Stimulated activated naive B cell treated with anti-CD40 and anti-IgM and Interleukin-4, amounts not matched to agents 10 μg/mL and 1 μg/mL and 100 μg/mL, for 72 hours (primary cell): ENCODE data around the gene RHCE.
"Not testable (repeated sequence)": the region's sequence is repeated elsewhere in the genome, so short reads cannot be mapped to it uniquely, and the experiment has no call there.

ENCODE experiments used
- ATAC-seq, 2 donors: fragments of 150-1000 bp; cut with Tn5 transposase; replicated peaks; 2 replicates each; pipeline ENCODE4 v1.10.0; 2021; ENCODE audit warnings: moderate library complexity in 1 of 2
- DNase-seq: peaks from one replicate; pipeline ENCODE4 v3.0.0; 2021
- H3K27ac Mint-ChIP-seq: one replicate; pipeline ENCODE4 v1.8.0; 2022; ENCODE audit warnings: mild to moderate bottlenecking, mixed read lengths
- H3K27me3 Mint-ChIP-seq, 2 donors: one replicate each; pipeline ENCODE4 v1.8.0; 2022; ENCODE audit warnings: mixed read lengths in 2 of 2
- H3K36me3 Mint-ChIP-seq, 2 donors: one replicate each; pipeline ENCODE4 v1.8.0; 2022; ENCODE audit warnings: mixed read lengths in 2 of 2, mild to moderate bottlenecking in 1 of 2
- H3K4me1 Mint-ChIP-seq, 2 donors: one replicate each; pipeline ENCODE4 v1.8.0; 2022; ENCODE audit warnings: mixed read lengths in 2 of 2, mild to moderate bottlenecking in 1 of 2
- H3K4me3 Mint-ChIP-seq, 2 donors: one replicate each; pipeline ENCODE4 v1.8.0; 2022; ENCODE audit warnings: mild to moderate bottlenecking in 2 of 2, mixed read lengths in 2 of 2, moderate library complexity in 1 of 2
- H3K9me3 Mint-ChIP-seq, 2 donors: one replicate each; pipeline ENCODE4 v1.8.0; 2022; ENCODE audit warnings: mixed read lengths in 2 of 2, mild to moderate bottlenecking in 1 of 2

Gene RHCE

DNA sequence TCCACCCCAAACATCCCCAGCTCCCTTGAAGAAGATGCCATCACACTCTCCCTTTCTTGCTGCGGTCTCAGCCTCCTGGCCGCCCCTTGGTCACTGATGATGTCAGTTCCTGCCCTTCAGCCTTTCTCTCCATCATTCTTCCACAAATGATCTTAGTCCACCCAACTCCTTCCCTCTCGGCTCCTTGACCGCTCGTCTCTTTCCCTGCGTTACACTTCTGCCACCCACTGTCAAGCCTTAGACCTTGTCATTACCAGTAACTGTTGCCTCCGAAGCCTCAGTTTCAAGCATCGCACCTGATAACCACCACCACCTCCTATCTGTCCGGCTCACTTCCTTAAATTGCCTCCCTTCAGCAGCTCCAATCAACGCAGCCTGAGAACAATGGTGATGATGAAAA, 23.1 kb downstream of the RHCE start:
- DNase-seq, H3K36me3 Mint-ChIP-seq, H3K27ac Mint-ChIP-seq, H3K9me3 Mint-ChIP-seq, H3K4me3 Mint-ChIP-seq, H3K4me1 Mint-ChIP-seq: not testable (repeated sequence)
- H3K27me3 Mint-ChIP-seq, result peaks cover 3 to 14% of the 10 kb centered on the region in 2 donors
- peak; percentile 42 to 69 for ATAC-seq

DNA sequence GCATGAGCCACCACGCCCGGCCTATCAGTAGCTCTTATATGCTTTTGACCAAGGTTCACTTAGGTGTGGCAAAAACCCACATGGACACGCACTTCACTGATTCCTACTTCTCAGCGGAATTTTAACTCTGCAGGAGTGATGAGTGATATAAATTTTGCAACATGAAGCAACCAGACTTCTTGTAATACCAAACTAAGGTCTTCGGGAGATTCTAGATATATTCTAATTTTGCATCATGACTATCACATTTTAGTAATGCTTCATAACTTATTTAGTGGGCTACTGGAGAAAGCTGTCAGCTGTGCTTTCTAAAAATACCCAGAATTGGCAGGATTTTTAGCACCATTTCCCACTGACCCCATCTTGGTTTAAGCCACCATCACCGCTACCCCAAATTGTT, 27.8 kb downstream of the RHCE start:
- no peak overlapping the region for H3K27ac Mint-ChIP-seq
- DNase-seq, result no peak
- H3K27me3 Mint-ChIP-seq, result peaks cover 0 to 6% of the 10 kb centered on the region in 2 donors
- no peak for ATAC-seq
- peaks cover 0 to 2% of the 10 kb centered on the region in 2 donors for H3K36me3 Mint-ChIP-seq
- H3K4me1 Mint-ChIP-seq, result peaks cover 5 to 13% of the 10 kb centered on the region in 2 donors
- H3K4me3 Mint-ChIP-seq, result no peak overlapping the region
- no peaks in the 10 kb centered on the region for H3K9me3 Mint-ChIP-seq

DNA sequence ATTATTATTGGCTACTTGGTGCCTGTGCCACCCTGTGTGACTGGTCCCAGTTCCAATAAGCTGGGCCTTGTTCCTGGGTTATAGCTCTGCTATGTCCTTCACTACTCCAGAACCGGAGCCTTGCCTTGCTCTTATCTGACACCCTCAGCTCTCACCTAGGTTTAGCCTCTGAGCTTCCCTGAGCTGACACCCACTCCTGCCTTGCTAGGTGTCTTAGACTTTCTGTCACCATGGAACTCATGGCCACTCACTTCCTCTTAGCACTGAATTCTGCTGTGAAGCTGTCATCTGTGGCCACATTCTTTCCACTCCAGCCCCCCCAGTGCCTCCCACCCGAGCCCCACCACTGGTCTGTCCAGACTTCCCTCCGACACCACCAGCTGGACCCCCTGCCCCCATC, 30.9 kb downstream of the RHCE start:
- ATAC-seq, result peak; percentile 57 to 72
- not testable (repeated sequence) for H3K36me3 Mint-ChIP-seq

DNA sequence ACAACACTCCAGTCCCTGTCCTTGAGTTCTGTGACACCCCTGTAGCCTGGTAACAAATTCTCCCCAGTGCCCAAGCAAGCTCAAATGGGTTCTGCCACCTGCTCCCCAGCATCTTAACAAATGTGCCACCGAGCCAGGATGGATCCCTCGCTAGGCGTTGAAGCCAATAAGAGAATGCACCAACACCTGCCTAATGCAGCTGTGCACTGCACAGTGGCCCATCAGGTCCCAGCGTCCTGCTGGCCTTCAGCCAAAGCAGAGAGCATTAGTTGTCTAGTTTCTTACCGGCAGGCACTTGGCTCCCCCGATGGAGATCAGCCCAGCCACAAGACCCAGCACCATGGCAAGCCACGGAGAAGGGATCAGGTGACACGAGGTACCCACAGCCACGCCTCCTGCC, 31.9 kb downstream of the RHCE start:
- not testable (repeated sequence) for ATAC-seq, H3K4me1 Mint-ChIP-seq, H3K4me3 Mint-ChIP-seq, H3K36me3 Mint-ChIP-seq, H3K9me3 Mint-ChIP-seq, DNase-seq, H3K27ac Mint-ChIP-seq, H3K27me3 Mint-ChIP-seq

More for the DNA sequence above, 30.9 kb downstream of the RHCE start:
- H3K4me3 Mint-ChIP-seq, H3K9me3 Mint-ChIP-seq, H3K4me1 Mint-ChIP-seq, H3K27ac Mint-ChIP-seq, H3K27me3 Mint-ChIP-seq, DNase-seq: not testable (repeated sequence)

DNA sequence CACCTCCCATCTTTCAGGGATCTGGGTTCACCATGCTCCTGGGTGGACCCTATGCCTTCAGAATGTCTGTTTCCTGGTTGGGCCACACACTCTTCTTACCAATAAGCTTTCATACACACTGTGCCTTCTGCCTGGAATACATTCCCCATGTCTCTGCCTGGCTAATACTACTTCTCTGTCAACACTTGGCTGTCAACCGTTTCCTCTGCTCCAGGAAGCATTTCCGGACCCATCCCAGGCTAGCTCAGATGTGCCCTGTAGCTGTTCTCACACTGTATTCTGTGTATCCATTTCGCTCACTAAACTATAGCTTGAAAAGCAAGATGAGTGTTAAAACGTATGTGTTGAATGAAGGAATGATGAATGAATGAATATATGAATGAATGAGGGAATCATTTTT, 33.5 kb downstream of the RHCE start:
- DNase-seq, H3K36me3 Mint-ChIP-seq, ATAC-seq, H3K4me1 Mint-ChIP-seq, H3K27ac Mint-ChIP-seq, H3K9me3 Mint-ChIP-seq, H3K4me3 Mint-ChIP-seq, H3K27me3 Mint-ChIP-seq: not testable (repeated sequence)

DNA sequence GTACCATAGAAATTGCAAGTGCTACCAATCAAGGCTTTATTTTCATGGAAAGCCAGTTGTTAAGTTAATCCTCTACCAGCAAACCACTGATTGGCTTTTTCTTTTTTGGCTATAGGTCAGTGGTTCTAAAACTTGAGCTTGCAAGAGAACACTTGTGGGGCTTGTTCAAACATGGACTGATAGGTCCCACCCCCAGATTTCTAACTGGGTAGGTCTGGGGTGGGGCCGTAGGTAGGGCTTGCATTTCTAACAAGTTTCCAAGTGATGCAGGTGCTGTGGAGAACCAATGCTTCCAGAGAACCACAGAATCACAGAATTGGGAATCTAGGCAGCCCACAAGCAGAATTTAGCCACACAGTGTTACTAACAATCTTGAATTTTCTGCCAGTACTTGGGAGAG, 36.8 kb downstream of the RHCE start:
- H3K4me3 Mint-ChIP-seq, H3K27ac Mint-ChIP-seq, H3K9me3 Mint-ChIP-seq, H3K36me3 Mint-ChIP-seq, DNase-seq, H3K4me1 Mint-ChIP-seq, ATAC-seq, H3K27me3 Mint-ChIP-seq: not testable (repeated sequence)

DNA sequence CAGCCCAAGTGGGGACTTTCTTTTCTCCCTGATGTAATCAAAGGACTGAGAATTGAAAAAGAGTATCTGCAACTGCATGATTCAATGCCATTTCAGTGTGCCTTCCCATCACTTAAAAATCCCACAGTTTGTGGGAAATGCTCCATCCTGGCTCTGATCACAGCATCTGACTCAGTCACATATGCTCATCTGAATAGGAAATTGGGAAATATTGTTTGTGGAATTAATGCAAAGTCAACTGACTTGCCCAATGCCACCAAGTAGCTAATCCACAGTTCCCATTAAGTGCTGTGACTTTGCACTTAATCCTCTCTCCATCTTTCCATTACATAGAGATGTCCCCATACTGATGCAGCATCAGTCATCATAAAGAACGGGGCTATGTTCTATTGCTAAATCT, 37.5 kb downstream of the RHCE start:
- not testable (repeated sequence) for H3K4me1 Mint-ChIP-seq

DNA sequence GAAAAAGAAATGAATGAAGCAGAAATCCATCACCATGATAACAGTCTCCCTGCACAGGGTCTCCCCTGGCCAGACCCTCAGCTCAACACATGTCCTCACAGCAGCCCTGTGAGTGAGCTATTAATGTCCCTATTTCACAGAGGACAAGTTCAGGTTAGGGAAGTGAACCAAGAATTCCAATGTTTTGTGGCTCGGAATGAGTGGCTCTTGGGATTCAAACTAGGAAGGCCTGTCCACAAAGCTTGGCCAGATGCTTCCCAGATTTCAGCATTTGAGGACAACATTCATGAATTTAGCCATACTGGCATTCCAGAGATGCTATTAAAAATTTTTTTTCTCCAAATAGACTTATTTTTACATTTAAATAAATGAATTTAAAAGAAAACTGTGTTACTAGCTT, 38.1 kb downstream of the RHCE start:
- not testable (repeated sequence) for DNase-seq, H3K27ac Mint-ChIP-seq, ATAC-seq, H3K9me3 Mint-ChIP-seq, H3K4me1 Mint-ChIP-seq, H3K36me3 Mint-ChIP-seq, H3K4me3 Mint-ChIP-seq, H3K27me3 Mint-ChIP-seq

More for the DNA sequence above, 37.5 kb downstream of the RHCE start:
- H3K4me3 Mint-ChIP-seq, H3K9me3 Mint-ChIP-seq, DNase-seq, H3K27ac Mint-ChIP-seq, H3K27me3 Mint-ChIP-seq, ATAC-seq, H3K36me3 Mint-ChIP-seq: not testable (repeated sequence)

DNA sequence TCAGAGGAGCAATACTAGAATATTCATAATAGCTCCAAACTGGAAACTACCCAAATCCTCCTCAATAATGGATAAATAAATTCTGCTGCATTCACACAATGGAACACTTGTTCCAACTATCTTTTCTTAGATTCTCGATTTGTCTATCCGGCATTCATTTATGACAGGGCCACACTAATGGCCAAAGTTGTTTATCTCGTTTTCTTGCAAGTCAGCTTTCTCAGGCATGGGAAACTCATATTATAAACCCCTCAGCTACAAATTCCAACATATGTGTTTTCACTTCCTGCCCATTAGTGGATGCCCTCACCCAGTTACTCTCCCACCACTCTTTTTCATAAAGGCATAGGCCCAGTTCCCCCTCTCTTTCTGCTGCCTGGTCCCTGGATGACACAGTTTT, 42.3 kb downstream of the RHCE start:
- H3K36me3 Mint-ChIP-seq, H3K4me1 Mint-ChIP-seq, H3K9me3 Mint-ChIP-seq, ATAC-seq, H3K27me3 Mint-ChIP-seq, H3K4me3 Mint-ChIP-seq, DNase-seq, H3K27ac Mint-ChIP-seq: not testable (repeated sequence)

DNA sequence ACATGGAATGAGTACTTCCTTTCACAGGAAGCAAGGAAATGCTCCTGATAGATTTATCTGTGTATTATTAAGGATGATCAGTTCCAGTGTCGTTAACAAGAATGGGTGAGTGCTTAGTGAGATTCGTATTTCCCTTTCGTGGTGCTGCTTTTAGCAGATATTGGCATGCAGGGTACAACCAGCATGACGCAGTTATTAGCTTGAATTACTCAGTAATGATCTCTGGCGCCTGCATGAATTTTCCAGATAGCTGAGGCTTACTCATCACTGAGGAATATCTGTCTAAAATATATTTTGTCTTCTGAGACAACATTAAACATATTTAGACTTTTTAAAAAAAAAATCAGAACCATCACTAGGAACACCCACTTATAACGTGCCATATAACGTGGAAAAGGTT, 48.9 kb downstream of the RHCE start:
- ATAC-seq, H3K4me1 Mint-ChIP-seq, H3K27me3 Mint-ChIP-seq, H3K4me3 Mint-ChIP-seq, H3K27ac Mint-ChIP-seq, DNase-seq, H3K36me3 Mint-ChIP-seq, H3K9me3 Mint-ChIP-seq: not testable (repeated sequence)

DNA sequence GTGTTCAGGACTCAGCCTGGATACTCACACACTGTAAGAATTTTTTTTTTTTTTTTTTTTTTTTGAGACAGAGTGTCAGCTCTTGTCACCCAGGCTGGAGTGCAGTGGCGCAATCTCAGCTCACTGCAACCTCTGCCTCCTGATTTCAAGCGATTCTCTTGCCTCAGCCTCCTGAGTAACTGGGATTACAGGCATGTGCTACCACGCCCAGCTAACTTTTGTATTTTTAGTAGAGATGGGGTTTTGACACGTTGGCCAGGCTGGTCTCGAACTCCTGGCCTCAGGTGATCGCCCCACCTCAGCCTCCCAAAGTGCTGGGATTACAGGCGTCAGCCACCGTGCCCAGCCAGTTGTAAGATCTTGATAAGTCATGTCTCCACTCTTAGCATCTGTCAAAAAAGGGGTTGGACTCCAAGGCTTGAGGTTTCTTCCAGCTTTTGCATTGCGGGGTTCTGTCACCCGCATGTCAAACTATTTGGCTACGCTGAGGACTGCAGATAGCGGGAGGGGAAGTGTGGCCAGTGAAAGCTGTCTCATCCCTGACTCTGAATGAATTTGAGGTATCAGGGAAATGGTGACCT, 50.8 kb downstream of the RHCE start:
- H3K27ac Mint-ChIP-seq, result not testable (repeated sequence)

DNA sequence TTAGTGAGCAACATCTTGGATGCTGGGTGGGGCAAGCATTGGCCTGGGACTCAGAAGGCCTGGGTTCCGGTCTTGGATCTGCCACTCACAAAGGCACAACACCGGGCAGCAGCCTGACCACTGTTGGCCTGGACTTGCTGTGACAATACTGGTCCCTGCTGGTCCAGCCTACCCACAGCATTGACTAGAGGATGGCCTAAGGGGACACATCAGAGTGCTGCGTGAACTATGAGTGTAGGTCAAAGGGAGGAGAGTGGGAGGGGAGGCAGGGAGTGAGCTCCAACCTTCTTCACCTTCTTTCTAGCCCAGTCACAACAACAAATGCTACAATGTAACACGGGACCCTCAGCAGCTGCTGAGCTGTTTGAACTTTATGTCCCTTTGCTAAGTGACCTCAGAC, 51.4 kb downstream of the RHCE start:
- H3K27ac Mint-ChIP-seq, result no peak overlapping the region
- ATAC-seq (no peak), DNase-seq (no peak)
- H3K9me3 Mint-ChIP-seq, result no peaks in the 10 kb centered on the region
- H3K4me1 Mint-ChIP-seq, result no peaks in the 10 kb centered on the region
- no peaks in the 10 kb centered on the region for H3K36me3 Mint-ChIP-seq
- no peaks in the 10 kb centered on the region for H3K27me3 Mint-ChIP-seq
- H3K4me3 Mint-ChIP-seq, result no peak overlapping the region

More for the DNA sequence above, 50.8 kb downstream of the RHCE start:
- ATAC-seq, H3K9me3 Mint-ChIP-seq, H3K27me3 Mint-ChIP-seq, H3K4me1 Mint-ChIP-seq, H3K36me3 Mint-ChIP-seq, DNase-seq, H3K4me3 Mint-ChIP-seq: not testable (repeated sequence)

DNA sequence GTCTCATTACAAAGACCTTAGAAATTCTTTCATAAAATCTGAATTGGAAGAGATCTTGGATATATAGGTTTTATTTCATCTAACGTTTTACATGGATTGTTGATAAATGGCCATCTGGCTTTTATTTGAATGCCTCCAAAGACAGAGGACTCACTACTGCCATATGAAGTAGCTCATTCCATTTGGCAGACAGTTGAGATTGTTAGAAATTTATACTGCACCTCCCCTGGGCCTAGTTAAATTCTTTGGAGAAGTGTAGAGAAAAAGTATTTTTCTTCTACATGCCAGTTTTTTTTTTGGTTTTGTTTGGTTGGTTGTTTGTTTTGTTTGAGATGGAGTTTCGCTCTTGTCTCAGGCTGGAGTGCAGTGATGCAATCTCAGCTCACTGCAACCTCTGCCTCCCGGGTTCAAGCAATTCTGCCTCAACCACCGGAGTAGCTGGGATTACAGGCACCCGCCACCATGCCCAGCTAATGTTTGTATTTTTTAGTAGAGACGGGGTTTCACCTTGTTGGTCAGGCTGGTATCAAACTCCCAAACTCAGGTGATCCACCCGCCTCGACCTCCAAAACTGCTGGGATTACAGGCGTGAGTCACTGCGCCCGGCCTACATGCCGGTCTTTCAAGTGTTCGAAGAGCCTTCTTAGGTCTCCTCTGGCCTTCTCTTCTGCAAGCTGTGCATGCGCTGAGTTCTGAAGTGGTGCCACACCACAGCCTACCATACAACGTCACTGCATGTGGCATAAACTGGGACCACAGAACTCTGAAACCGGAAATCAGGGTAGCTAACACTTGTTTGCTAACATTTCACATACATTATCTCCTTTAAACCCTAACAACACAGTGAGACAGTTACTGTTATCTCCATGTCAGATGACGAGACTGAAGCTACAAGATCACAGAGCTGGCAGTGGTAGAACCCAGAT, 57.7 kb downstream of the RHCE start:
- H3K9me3 Mint-ChIP-seq, DNase-seq, H3K27ac Mint-ChIP-seq: not testable (repeated sequence)

DNA sequence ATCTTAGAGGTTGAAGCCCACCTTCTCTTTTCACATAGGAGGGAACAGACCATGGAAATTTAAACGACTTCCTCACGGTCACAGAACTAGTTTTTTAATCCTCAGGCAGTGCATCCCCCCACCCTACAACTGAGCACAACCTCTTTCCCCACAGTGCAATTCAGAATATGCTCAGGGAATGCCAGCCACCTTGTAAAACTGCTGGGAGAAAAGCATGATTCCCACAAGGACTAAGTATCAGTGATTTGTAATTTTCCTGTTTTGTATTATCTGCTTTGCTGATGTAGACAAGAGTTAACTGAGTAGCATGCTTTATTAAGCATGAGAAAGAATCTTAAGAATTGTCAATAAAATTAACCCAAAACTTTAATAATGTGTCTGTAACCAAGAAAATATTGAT, 58.7 kb downstream of the RHCE start:
- peaks cover 13 to 22% of the 10 kb centered on the region in 2 donors for H3K36me3 Mint-ChIP-seq
- H3K27ac Mint-ChIP-seq, result peak overlapping the region; percentile 43
- H3K27me3 Mint-ChIP-seq, result no peaks in the 10 kb centered on the region
- no peaks in the 10 kb centered on the region for H3K9me3 Mint-ChIP-seq
- ATAC-seq (no peak), DNase-seq (no peak)
- no peak overlapping the region for H3K4me3 Mint-ChIP-seq
- no peaks in the 10 kb centered on the region for H3K4me1 Mint-ChIP-seq

More for the DNA sequence above, 57.7 kb downstream of the RHCE start:
- H3K36me3 Mint-ChIP-seq, result peaks cover 13 to 16% of the 10 kb centered on the region in 2 donors
- H3K4me1 Mint-ChIP-seq, H3K4me3 Mint-ChIP-seq, ATAC-seq, H3K27me3 Mint-ChIP-seq: not testable (repeated sequence)
